ENCODE results near the gene ACAP2. TPM values are rescaled to one million over a fixed set of nuclear protein-coding genes. Genes with fewer than 3 reads are reported as not detected.
"Not testable (repeated sequence)": the region's sequence is repeated elsewhere in the genome, so short reads cannot be mapped to it uniquely, and the experiment has no call there.

ACAP2 gene
- total RNA-seq, 1 experiment from 2014 or later = 35.4 TPM

- Histone ChIP-seq H3K9me3 (replicated peaks) (no peaks in the 10 kb centered on the region), H3K27me3 (no peaks in the 10 kb centered on the region), H3K4me3 (no peak overlapping the region), H3K27ac (no peak overlapping the region), H3K36me3 (no peaks in the 10 kb centered on the region; the same call in 1 of the 2 replicates), H3K4me1 (no peaks in the 10 kb centered on the region)
- DNase-seq = no peak
Observed at GRCh38 chr3:195386739-195387138, 56.1 kb downstream of the ACAP2 start.

GRCh38 chr3:195385526-195385925 lies 57.3 kb downstream of the ACAP2 start:
- no peak overlapping the region for H3K4me3 ChIP-seq
- no peak for DNase-seq
- no peak overlapping the region for H3K27ac ChIP-seq
- no peaks in the 10 kb centered on the region for H3K9me3 ChIP-seq (replicated peaks)
- no peaks in the 10 kb centered on the region for H3K27me3 ChIP-seq
- H3K4me1 ChIP-seq = no peaks in the 10 kb centered on the region
- H3K36me3 ChIP-seq = no peaks in the 10 kb centered on the region; the same call in 1 of the 2 replicates

- H3K9me3 ChIP-seq (replicated peaks) = no peaks in the 10 kb centered on the region
- no peak for DNase-seq
- H3K4me3 ChIP-seq = no peak overlapping the region
- H3K4me1 ChIP-seq = no peaks in the 10 kb centered on the region
- H3K27me3 ChIP-seq = no peaks in the 10 kb centered on the region
- H3K27ac ChIP-seq = no peak overlapping the region
- H3K36me3 ChIP-seq = no peaks in the 10 kb centered on the region; the same call in 1 of the 2 replicates
Observed at GRCh38 chr3:195384952-195385351, 57.9 kb downstream of the ACAP2 start.

- DNase-seq = no peak
- Histone ChIP-seq H3K4me1 (no peaks in the 10 kb centered on the region), H3K27ac (no peak overlapping the region), H3K27me3 (no peaks in the 10 kb centered on the region), H3K36me3 (no peaks in the 10 kb centered on the region; the same call in 1 of the 2 replicates), H3K4me3 (no peak overlapping the region), H3K9me3 (replicated peaks) (no peaks in the 10 kb centered on the region)
Observed at GRCh38 chr3:195372220-195372619, 70.6 kb downstream of the ACAP2 start.

GRCh38 chr3:195366200-195366925 lies 76.5 kb downstream of the ACAP2 start:
- Histone ChIP-seq H3K27ac (no peak overlapping the region), H3K9me3 (replicated peaks) (no peaks in the 10 kb centered on the region), H3K4me1 (no peaks in the 10 kb centered on the region), H3K27me3 (no peaks in the 10 kb centered on the region), H3K4me3 (no peak overlapping the region), H3K36me3 (no peaks in the 10 kb centered on the region)
- no peak for DNase-seq

- Histone ChIP-seq H3K4me1 (no peaks in the 10 kb centered on the region), H3K27ac (no peak overlapping the region), H3K4me3 (no peak overlapping the region), H3K9me3 (replicated peaks) (no peaks in the 10 kb centered on the region), H3K36me3 (no peaks in the 10 kb centered on the region), H3K27me3 (no peaks in the 10 kb centered on the region)
- DNase-seq = no peak
Observed at GRCh38 chr3:195365371-195365770, 77.4 kb downstream of the ACAP2 start.

GRCh38 chr3:195357797-195358196 lies 85.0 kb downstream of the ACAP2 start:
- H3K36me3 ChIP-seq; H3K4me3 ChIP-seq; H3K4me1 ChIP-seq; DNase-seq; H3K27ac ChIP-seq; H3K27me3 ChIP-seq; H3K9me3 ChIP-seq (replicated peaks): not testable (repeated sequence)

GRCh38 chr3:195356151-195357086 lies 86.4 kb downstream of the ACAP2 start:
- H3K36me3 ChIP-seq = peaks cover 2% of the 10 kb centered on the region; the same call in 1 of the 2 replicates
- no peaks in the 10 kb centered on the region for H3K27me3 ChIP-seq
- no peak for DNase-seq
- no peaks in the 10 kb centered on the region for H3K9me3 ChIP-seq (replicated peaks)
- no peaks in the 10 kb centered on the region for H3K4me1 ChIP-seq
- H3K27ac ChIP-seq = no peak overlapping the region
- H3K4me3 ChIP-seq = no peak overlapping the region

- H3K4me3 ChIP-seq; H3K36me3 ChIP-seq; DNase-seq; H3K9me3 ChIP-seq (replicated peaks); H3K27me3 ChIP-seq; H3K27ac ChIP-seq; H3K4me1 ChIP-seq: not testable (repeated sequence)
Observed at GRCh38 chr3:195354009-195354408, 88.8 kb downstream of the ACAP2 start.

- H3K9me3 ChIP-seq (replicated peaks) = no peaks in the 10 kb centered on the region
- no peaks in the 10 kb centered on the region for H3K4me1 ChIP-seq
- H3K27ac ChIP-seq = no peak overlapping the region
- no peak overlapping the region for H3K4me3 ChIP-seq
- DNase-seq = peak in 1 of 2 experiments; percentile 4
- H3K36me3 ChIP-seq = no peaks in the 10 kb centered on the region; the same call in 1 of the 2 replicates
- H3K27me3 ChIP-seq = no peaks in the 10 kb centered on the region
Observed at GRCh38 chr3:195352895-195353488, 89.8 kb downstream of the ACAP2 start.

- H3K27ac ChIP-seq = no peak overlapping the region
- H3K27me3 ChIP-seq = no peaks in the 10 kb centered on the region
- DNase-seq = no peak
Observed at GRCh38 chr3:195348426-195349115, 94.2 kb downstream of the ACAP2 start.

GRCh38 chr3:195337747-195338146 lies 105.1 kb downstream of the ACAP2 start:
- H3K4me3 ChIP-seq = no peak overlapping the region
- peaks cover 4% of the 10 kb centered on the region; the same call in 1 of the 2 replicates for H3K36me3 ChIP-seq
- H3K27me3 ChIP-seq = no peaks in the 10 kb centered on the region
- DNase-seq = no peak
- H3K4me1 ChIP-seq = no peaks in the 10 kb centered on the region
- H3K27ac ChIP-seq = no peak overlapping the region
- no peaks in the 10 kb centered on the region for H3K9me3 ChIP-seq (replicated peaks)

More at GRCh38 chr3:195348426-195349115, 94.2 kb downstream of the ACAP2 start:
- H3K9me3 ChIP-seq (replicated peaks) = no peaks in the 10 kb centered on the region
- no peaks in the 10 kb centered on the region for H3K4me1 ChIP-seq
- H3K36me3 ChIP-seq = no peaks in the 10 kb centered on the region; the same call in 1 of the 2 replicates
- no peak overlapping the region for H3K4me3 ChIP-seq

GRCh38 chr3:195334967-195335366 lies 107.9 kb downstream of the ACAP2 start:
- Histone ChIP-seq H3K4me3 (no peak overlapping the region), H3K4me1 (no peaks in the 10 kb centered on the region), H3K9me3 (replicated peaks) (no peaks in the 10 kb centered on the region), H3K27me3 (no peaks in the 10 kb centered on the region), H3K27ac (no peak overlapping the region), H3K36me3 (peaks cover 2% of the 10 kb centered on the region; the same call in 1 of the 2 replicates)
- no peak for DNase-seq

GRCh38 chr3:195319060-195319459 lies 123.8 kb downstream of the ACAP2 start:
- Histone ChIP-seq H3K36me3 (peaks cover 6% of the 10 kb centered on the region), H3K4me3 (no peak overlapping the region), H3K27ac (no peak overlapping the region), H3K4me1 (no peaks in the 10 kb centered on the region), H3K9me3 (replicated peaks) (no peaks in the 10 kb centered on the region), H3K27me3 (no peaks in the 10 kb centered on the region)
- peak in 1 of 2 experiments; percentile 5 for DNase-seq
